GM12865 (cell line): Measurements from ENCODE around the gene MPDZ.

Experiments used
- DNase-seq: peaks from one replicate; pipeline ENCODE4 v3.0.0; 2010; ENCODE audit warnings: low read depth
- H3K4me3 ChIP-seq: 2 replicates; pipeline ENCODE4 v1.5.1; 2011; ENCODE audit warnings: mild to moderate bottlenecking, low read depth, low read length, control low read depth
- CTCF ChIP-seq: IDR thresholded peaks from 2 replicates; pipeline ENCODE4 v1.5.1; 2011; ENCODE audit warnings: low read length, control low read depth, low read depth, inconsistent platforms; ENCODE audit not compliant: insufficient read depth; ENCODE audit errors: missing control alignments

The MPDZ gene

GRCh38 chr9:13279284-13280141, at the start of gene MPDZ:
TSS of gene MPDZ (minus strand) at chr9:13279692. CDS start at chr9:13250315, 29,377 bp downstream.
- H3K4me3 ChIP-seq, result no peak within 1 kb of the TSS
- TF ChIP-seq CTCF, result no peak
- no peak for DNase-seq

- no peak for DNase-seq
- no peak for TF ChIP-seq CTCF
These were observed 45.5 kb upstream of the MPDZ start for GRCh38 chr9:13324988-13325387.

GRCh38 chr9:13322828-13323550, 43.5 kb upstream of the MPDZ start:
- no peak overlapping the region for H3K4me3 ChIP-seq
- no peak for DNase-seq
- no peak for TF ChIP-seq CTCF

More at GRCh38 chr9:13324988-13325387, 45.5 kb upstream of the MPDZ start:
- no peak overlapping the region for H3K4me3 ChIP-seq

- TF ChIP-seq CTCF, result no peak
- H3K4me3 ChIP-seq, result no peak overlapping the region
- DNase-seq, result no peak
These were observed 38.5 kb upstream of the MPDZ start for GRCh38 chr9:13318027-13318426.

- no peak for TF ChIP-seq CTCF
- no peak overlapping the region for H3K4me3 ChIP-seq
- DNase-seq, result no peak
These were observed 17.5 kb upstream of the MPDZ start for GRCh38 chr9:13296972-13297371.

GRCh38 chr9:13295556-13295955, 16.1 kb upstream of the MPDZ start:
- H3K4me3 ChIP-seq, result no peak overlapping the region
- no peak for DNase-seq
- TF ChIP-seq CTCF, result no peak
